ENCODE results near the gene CDH9.
"Not testable (repeated sequence)": the region's sequence is repeated elsewhere in the genome, so short reads cannot be mapped to it uniquely, and the experiment has no call there.

The CDH9 gene

GRCh38 chr5:26948921-26949320 lies 89.5 kb downstream of the CDH9 start:
- no peak for DNase-seq

- DNase-seq = no peak
Observed at GRCh38 chr5:26945901-26946300, 92.5 kb downstream of the CDH9 start.

- DNase-seq = no peak
Observed at GRCh38 chr5:26942481-26942880, 95.9 kb downstream of the CDH9 start.

- no peak for DNase-seq
Observed at GRCh38 chr5:26940994-26941393, 97.4 kb downstream of the CDH9 start.

- DNase-seq = no peak
Observed at GRCh38 chr5:26932238-26932637, 106.1 kb downstream of the CDH9 start.

GRCh38 chr5:26921439-26921838 lies 116.9 kb downstream of the CDH9 start:
- no peak for DNase-seq

- no peak for DNase-seq
Observed at GRCh38 chr5:26903469-26903868, 134.9 kb downstream of the CDH9 start.

- no peak for DNase-seq
Observed at GRCh38 chr5:26894719-26895263, 143.6 kb downstream of the CDH9 start.

GRCh38 chr5:26893078-26893477 lies 145.3 kb downstream of the CDH9 start:
- no peak for DNase-seq

GRCh38 chr5:26889815-26890214 lies 148.6 kb downstream of the CDH9 start:
- DNase-seq = no peak

- no peak for DNase-seq
Observed at GRCh38 chr5:26884481-26884880, 153.9 kb downstream of the CDH9 start.

- DNase-seq = no peak
Observed at GRCh38 chr5:26883375-26883774, 155.0 kb downstream of the CDH9 start.

- DNase-seq = no peak
Observed at GRCh38 chr5:26881901-26882300, 156.5 kb downstream of the CDH9 start.

GRCh38 chr5:26877154-26877553 lies 161.2 kb downstream of the CDH9 start:
- no peak for DNase-seq

GRCh38 chr5:26872337-26872736 lies 166.0 kb downstream of the CDH9 start:
- DNase-seq = no peak

GRCh38 chr5:26869781-26870180 lies 168.6 kb downstream of the CDH9 start:
- DNase-seq = no peak

GRCh38 chr5:26868504-26868903 lies 169.9 kb downstream of the CDH9 start:
- no peak for DNase-seq

GRCh38 chr5:26864061-26864460 lies 174.3 kb downstream of the CDH9 start:
- DNase-seq = no peak

- no peak for DNase-seq
Observed at GRCh38 chr5:26856238-26856637, 182.1 kb downstream of the CDH9 start.

GRCh38 chr5:26852450-26852849 lies 185.9 kb downstream of the CDH9 start:
- not testable (repeated sequence) for DNase-seq

GRCh38 chr5:26847041-26847736 lies 191.2 kb downstream of the CDH9 start:
- no peak for DNase-seq

GRCh38 chr5:26843677-26844076 lies 194.7 kb downstream of the CDH9 start:
- DNase-seq = no peak

- no peak for DNase-seq
Observed at GRCh38 chr5:26833596-26833995, 204.8 kb downstream of the CDH9 start.

Measured in suppressor macrophage treated with lipopolysaccharide for 4 hours (primary cell).